Stomach smooth muscle (tissue), 2 donors: ENCODE results near the gene PALLD.

Experiments
- H3K27ac ChIP-seq: one replicate; pipeline ENCODE4 v1.7.0; 2013; ENCODE audit warnings: mild to moderate bottlenecking, low read length, inconsistent platforms
- H3K27me3 ChIP-seq, 2 donors: one replicate each; pipeline ENCODE4 v1.7.0; 2013; ENCODE audit warnings: low read length in 2 of 2; ENCODE audit not compliant: insufficient read depth in 2 of 2, control insufficient read depth in 1 of 2
- H3K36me3 ChIP-seq, 2 donors: one replicate each; pipeline ENCODE4 v1.7.0; 2013; ENCODE audit warnings: low read length in 2 of 2; ENCODE audit not compliant: control insufficient read depth in 2 of 2, insufficient read depth in 2 of 2
- H3K4me1 ChIP-seq: one replicate; pipeline ENCODE4 v1.7.0; 2013; ENCODE audit warnings: low read length; ENCODE audit not compliant: control insufficient read depth, insufficient read depth
- H3K4me3 ChIP-seq, 2 donors: one replicate each; pipeline ENCODE4 v1.7.0; 2013; ENCODE audit warnings: low read length in 2 of 2
- H3K9ac ChIP-seq, 2 donors: one replicate each; pipeline ENCODE4 v1.7.0; 2013; ENCODE audit warnings: low read length in 2 of 2, mild to moderate bottlenecking in 1 of 2
- H3K9me3 ChIP-seq, 2 donors: one replicate each; pipeline ENCODE4 v1.7.0; 2013; ENCODE audit warnings: low read length in 2 of 2; ENCODE audit not compliant: control insufficient read depth in 2 of 2
- donor health status: healthy.
- donor health status: Pancreatic carcinoma.

PALLD gene

GRCh38 chr4:168844353-168845049 is 347.6 kb downstream of the PALLD start:
- Histone ChIP-seq H3K9me3 (no peaks in the 10 kb centered on the region), H3K9ac (peak overlapping the region; percentile 7 to 21), H3K36me3 (peaks cover 3 to 4% of the 10 kb centered on the region in 2 donors), H3K27ac (peak overlapping the region; percentile 99), H3K4me3 (peak overlapping the region in 1 of 2 donors; percentile 36), H3K27me3 (no peaks in the 10 kb centered on the region), H3K4me1 (peaks cover 53% of the 10 kb centered on the region)

GRCh38 chr4:168845897-168846296 is 349.0 kb downstream of the PALLD start:
- Histone ChIP-seq H3K9me3 (no peaks in the 10 kb centered on the region), H3K36me3 (peaks cover 4% of the 10 kb centered on the region in 2 donors), H3K27me3 (no peaks in the 10 kb centered on the region), H3K9ac (no peak overlapping the region), H3K4me1 (peaks cover 52% of the 10 kb centered on the region), H3K27ac (no peak overlapping the region), H3K4me3 (no peak overlapping the region)

GRCh38 chr4:168846414-168846813 is 349.6 kb downstream of the PALLD start:
- no peaks in the 10 kb centered on the region for H3K27me3 ChIP-seq
- no peaks in the 10 kb centered on the region for H3K9me3 ChIP-seq
- H3K36me3 ChIP-seq: peaks cover 4 to 5% of the 10 kb centered on the region in 2 donors
- no peak overlapping the region for H3K9ac ChIP-seq
- H3K4me3 ChIP-seq: no peak overlapping the region
- H3K4me1 ChIP-seq: peaks cover 51% of the 10 kb centered on the region
- no peak overlapping the region for H3K27ac ChIP-seq

GRCh38 chr4:168847771-168848502 is 351.1 kb downstream of the PALLD start:
- H3K9ac ChIP-seq: peak overlapping the region; percentile 34 to 37
- H3K9me3 ChIP-seq: no peaks in the 10 kb centered on the region
- peaks cover 52% of the 10 kb centered on the region for H3K4me1 ChIP-seq
- H3K36me3 ChIP-seq: peaks cover 6 to 13% of the 10 kb centered on the region in 2 donors
- no peaks in the 10 kb centered on the region for H3K27me3 ChIP-seq
- H3K4me3 ChIP-seq: peak overlapping the region; percentile 28 to 64
- H3K27ac ChIP-seq: peak overlapping the region; percentile 50

- H3K4me3 ChIP-seq: peak overlapping the region; percentile 28 to 64
- H3K36me3 ChIP-seq: peaks cover 11 to 18% of the 10 kb centered on the region in 2 donors
- peak overlapping the region in 1 of 2 donors; percentile 34 for H3K9ac ChIP-seq
- H3K4me1 ChIP-seq: peaks cover 56% of the 10 kb centered on the region
- no peaks in the 10 kb centered on the region for H3K27me3 ChIP-seq
- peak overlapping the region; percentile 20 for H3K27ac ChIP-seq
- no peaks in the 10 kb centered on the region for H3K9me3 ChIP-seq
Measured at GRCh38 chr4:168849030-168849675, 352.3 kb downstream of the PALLD start.

- H3K4me3 ChIP-seq: peak overlapping the region in 1 of 2 donors; percentile 36
- H3K4me1 ChIP-seq: peaks cover 56% of the 10 kb centered on the region
- H3K27me3 ChIP-seq: no peaks in the 10 kb centered on the region
- H3K9me3 ChIP-seq: no peaks in the 10 kb centered on the region
- H3K36me3 ChIP-seq: peaks cover 11 to 20% of the 10 kb centered on the region in 2 donors
- peak overlapping the region; percentile 20 for H3K27ac ChIP-seq
- no peak overlapping the region for H3K9ac ChIP-seq
Measured at GRCh38 chr4:168849997-168850396, 353.1 kb downstream of the PALLD start.

GRCh38 chr4:168852387-168852786 is 355.5 kb downstream of the PALLD start:
- no peak overlapping the region for H3K4me3 ChIP-seq
- H3K27ac ChIP-seq: peak overlapping the region; percentile 56
- H3K36me3 ChIP-seq: peaks cover 11 to 27% of the 10 kb centered on the region in 2 donors
- H3K9ac ChIP-seq: no peak overlapping the region
- no peaks in the 10 kb centered on the region for H3K9me3 ChIP-seq
- peaks cover 65% of the 10 kb centered on the region for H3K4me1 ChIP-seq
- no peaks in the 10 kb centered on the region for H3K27me3 ChIP-seq

- H3K4me3 ChIP-seq: peak overlapping the region in 1 of 2 donors; percentile 22
Measured at GRCh38 chr4:168852933-168853713, 356.3 kb downstream of the PALLD start.

GRCh38 chr4:168853770-168854169 is 356.9 kb downstream of the PALLD start:
- Histone ChIP-seq H3K4me3 (peak overlapping the region in 1 of 2 donors; percentile 22), H3K4me1 (peaks cover 76% of the 10 kb centered on the region), H3K27me3 (no peaks in the 10 kb centered on the region), H3K9ac (peak overlapping the region; percentile 4 to 13), H3K9me3 (no peaks in the 10 kb centered on the region), H3K36me3 (peaks cover 11 to 27% of the 10 kb centered on the region in 2 donors), H3K27ac (peak overlapping the region; percentile 66)

More at GRCh38 chr4:168852933-168853713, 356.3 kb downstream of the PALLD start:
- Histone ChIP-seq H3K27ac (peak overlapping the region; percentile 66), H3K36me3 (peaks cover 11 to 27% of the 10 kb centered on the region in 2 donors), H3K27me3 (no peaks in the 10 kb centered on the region), H3K9ac (peak overlapping the region in 1 of 2 donors; percentile 13), H3K4me1 (peaks cover 71% of the 10 kb centered on the region), H3K9me3 (no peaks in the 10 kb centered on the region)

GRCh38 chr4:168854350-168854921 is 357.6 kb downstream of the PALLD start:
- Histone ChIP-seq H3K9ac (peak overlapping the region; percentile 4 to 14), H3K27ac (peak overlapping the region; percentile 66), H3K4me3 (peak overlapping the region; percentile 23 to 49), H3K27me3 (no peaks in the 10 kb centered on the region), H3K9me3 (no peaks in the 10 kb centered on the region), H3K4me1 (peaks cover 76% of the 10 kb centered on the region), H3K36me3 (peaks cover 12 to 31% of the 10 kb centered on the region in 2 donors)
